ENCODE data around the gene CCNA2. TPM values are rescaled to one million over a fixed set of nuclear protein-coding genes. Genes with fewer than 3 reads are reported as not detected.

CCNA2 gene
- total and polyA plus RNA-seq, 9 of the 15 experiments (the other 6 are each of a cell fraction or from before 2014, with no cell fraction given), result 37.1 to 197 (median 154) TPM

DNA sequence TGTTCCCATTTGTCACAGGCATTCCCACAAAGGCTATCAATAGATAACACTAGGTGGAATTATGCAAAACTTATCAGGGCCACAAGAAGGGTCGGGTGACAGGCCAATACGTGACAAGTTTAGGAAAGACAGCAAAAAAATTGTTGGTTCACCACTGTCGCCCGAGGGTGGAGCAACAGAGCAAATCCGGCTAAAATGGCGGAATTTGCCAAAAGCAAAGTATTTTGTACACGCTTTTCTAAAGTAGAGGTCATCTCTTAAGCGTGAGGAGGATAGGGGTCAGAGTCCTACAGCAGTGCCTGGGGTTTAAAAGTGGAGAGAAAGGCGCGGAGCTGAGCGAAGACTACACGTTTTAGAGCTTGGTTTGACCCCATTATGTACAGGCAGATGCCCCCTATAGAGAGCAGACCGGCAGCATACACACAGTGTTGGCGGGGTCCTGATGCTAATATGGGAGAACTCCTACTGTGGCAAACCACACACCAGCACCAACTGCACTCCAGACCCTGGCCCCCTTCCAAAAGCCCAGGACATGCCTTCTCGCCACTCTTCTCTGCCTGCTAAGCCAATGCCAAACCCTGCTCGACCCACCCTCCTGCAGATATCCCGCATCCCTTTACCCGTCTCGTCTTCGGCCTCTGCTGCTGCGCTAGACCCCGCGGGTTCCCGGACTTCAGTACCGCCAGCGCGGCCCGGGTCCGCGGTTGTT is 733 bp downstream of the CCNA2 start (continued):
- TF ChIP-seq, protein P1, sequence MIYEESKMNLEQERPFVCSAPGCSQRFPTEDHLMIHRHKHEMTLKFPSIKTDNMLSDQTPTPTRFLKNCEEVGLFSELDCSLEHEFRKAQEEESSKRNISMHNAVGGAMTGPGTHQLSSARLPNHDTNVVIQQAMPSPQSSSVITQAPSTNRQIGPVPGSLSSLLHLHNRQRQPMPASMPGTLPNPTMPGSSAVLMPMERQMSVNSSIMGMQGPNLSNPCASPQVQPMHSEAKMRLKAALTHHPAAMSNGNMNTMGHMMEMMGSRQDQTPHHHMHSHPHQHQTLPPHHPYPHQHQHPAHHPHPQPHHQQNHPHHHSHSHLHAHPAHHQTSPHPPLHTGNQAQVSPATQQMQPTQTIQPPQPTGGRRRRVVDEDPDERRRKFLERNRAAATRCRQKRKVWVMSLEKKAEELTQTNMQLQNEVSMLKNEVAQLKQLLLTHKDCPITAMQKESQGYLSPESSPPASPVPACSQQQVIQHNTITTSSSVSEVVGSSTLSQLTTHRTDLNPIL (CRISPR knock-in tag; IDR thresholded peaks at IDR 0.05), result no peak
- TF ChIP-seq NFIC (IDR thresholded peaks at IDR 0.05) (peak; percentile 74), KAT8 (IDR thresholded peaks at IDR 0.05; ENCODE audit: low read depth) (no peak), XRCC5 (IDR thresholded peaks at IDR 0.05; ENCODE audit: low read depth, low read length) (no peak)
- TF ChIP-seq, protein P2, sequence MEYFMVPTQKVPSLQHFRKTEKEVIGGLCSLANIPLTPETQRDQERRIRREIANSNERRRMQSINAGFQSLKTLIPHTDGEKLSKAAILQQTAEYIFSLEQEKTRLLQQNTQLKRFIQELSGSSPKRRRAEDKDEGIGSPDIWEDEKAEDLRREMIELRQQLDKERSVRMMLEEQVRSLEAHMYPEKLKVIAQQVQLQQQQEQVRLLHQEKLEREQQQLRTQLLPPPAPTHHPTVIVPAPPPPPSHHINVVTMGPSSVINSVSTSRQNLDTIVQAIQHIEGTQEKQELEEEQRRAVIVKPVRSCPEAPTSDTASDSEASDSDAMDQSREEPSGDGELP (CRISPR knock-in tag; IDR thresholded peaks at IDR 0.05; ENCODE audit: borderline replicate concordance), result no peak; the same call in 1 of the 2 replicates

DNA sequence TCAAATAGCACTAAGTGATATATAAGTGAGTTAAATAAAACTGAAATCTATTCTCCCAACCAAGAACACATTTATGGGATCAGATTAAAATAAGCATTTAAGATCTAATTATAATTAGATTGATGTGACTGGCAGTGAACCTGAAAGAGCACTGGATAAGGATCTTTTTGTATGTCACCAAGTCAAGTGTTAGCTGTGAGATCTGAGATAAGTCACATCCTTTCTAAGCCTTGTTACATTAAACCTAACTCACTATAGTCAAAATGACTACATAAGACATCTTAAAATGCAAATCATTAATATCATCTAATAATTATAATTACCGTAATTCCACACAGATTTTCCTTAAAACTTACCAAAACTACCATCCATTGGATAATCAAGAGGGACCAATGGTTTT is 1.6 kb downstream of the CCNA2 start:
- WGBS (ENCODE audit: insufficient coverage, low coverage, missing lambda C conversion rate), result 0% methylated on average over 1 of the region's 1 CpG
- CTCF ChIA-PET (ENCODE audit: low intra/inter-chr PET ratio), result no interaction called here
- Histone ChIP-seq H3K4me3 (peak overlapping the region; percentile 99), H3K36me3 (ENCODE audit: control insufficient read depth, insufficient read depth, low read length) (peaks cover 59% of the 10 kb centered on the region), H3K27ac (ENCODE audit: extremely low read depth, low read depth, low read length) (peak overlapping the region; percentile 96; the same call in 1 of the 3 replicates), H3K27me3 (ENCODE audit: control insufficient read depth in 2 of 2, insufficient read depth in 2 of 2, low read length in 2 of 2) (no peaks in the 10 kb centered on the region), H3K9me3 (replicated peaks; ENCODE audit: control insufficient read depth, insufficient read depth, low read depth, low read length) (no peaks in the 10 kb centered on the region), H3K9ac (ENCODE audit: insufficient read depth in 1 of 2, low read depth in 2 of 2, low read length in 2 of 2) (peak overlapping the region in 1 of 2 experiments; percentile 98; a peak in 2 of 4 replicates), H3K79me2 (ENCODE audit: control insufficient read depth, insufficient read depth, low read length) (peaks cover 59% of the 10 kb centered on the region), H2AFZ (ENCODE audit: low read depth, low read length) (no peak overlapping the region), H3K9me1 (ENCODE audit: control insufficient read depth, insufficient read depth, low read length) (no peaks in the 10 kb centered on the region), H3K4me2 (ENCODE audit: insufficient read depth, low read length) (peak overlapping the region; percentile 95), H3K4me1 (replicated peaks in 1 of 2; ENCODE audit: control insufficient read depth in 2 of 2, insufficient read depth in 2 of 2, low read length in 2 of 2) (peaks cover 0 to 13% of the 10 kb centered on the region in 2 experiments; a peak in 3 of 5 replicates), H4K20me1 (replicated peaks; ENCODE audit: control insufficient read depth, insufficient read depth, low read length) (peaks cover 7% of the 10 kb centered on the region; the same call in 1 of the 2 replicates)
- POLR2A ChIA-PET, result interaction anchor here (1.3 to 4.1 kb wide), 4 partner anchors 7 to 21 kb away, joined by 4 to 21 read pairs (median 4); partner anchors contain the start of gene EXOSC9
- no peak for TF ChIP-seq MECOM (CRISPR knock-in tag; IDR thresholded peaks at IDR 0.05)
- no peak for TF ChIP-seq SP2 (IDR thresholded peaks at IDR 0.05; ENCODE audit: extremely low read depth, low read depth, low read length, poor library complexity, severe bottlenecking)
- peak; percentile 60 for TF ChIP-seq RBFOX2 (IDR thresholded peaks at IDR 0.05; ENCODE audit: low read depth, low read length)
- TF ChIP-seq MAFG (tag; conservative IDR thresholded peaks at IDR 0.05), result no peak
- 0 out of 2 replicates have a peak, but pooled peaks have one; percentile 13 for TF ChIP-seq GATAD2B (IDR thresholded peaks at IDR 0.05; ENCODE audit: borderline replicate concordance)
- DNase-seq (ENCODE audit: extremely low read depth in 1 of 4, low spot score in 3 of 4), result no peak
- in situ Hi-C loops (cut with MboI), result no loop called here
- ATAC-seq, result no peak
- no peak for FAIRE-seq
- no TSS peak for BruUV-seq (replicated peaks)
- intact Hi-C loops (cut with micrococcal nuclease), result loop anchor here (2.0 to 5.0 kb wide), 2 partner anchors 21 to 50 kb away; partner anchors contain the start of genes BBS7 and EXOSC9

Measured in K562 (cell line).